Stimulated activated CD8-positive, alpha-beta memory T cell treated with anti-CD3 and anti-CD28 coated beads, Interleukin-15, amount 100 ng/mL, for 24 hours (primary cell): ENCODE results near the gene COL7A1.

Experiments
- DNase-seq: peaks from one replicate; pipeline ENCODE4 v3.0.0-alpha.2; 2020; ENCODE audit warnings: low read depth

COL7A1 gene

GRCh38 chr3:48619541-48620524, 24.7 kb upstream of the COL7A1 start:
- no peak for DNase-seq

- no peak for DNase-seq
Observed at GRCh38 chr3:48617559-48617958, 22.4 kb upstream of the COL7A1 start.

GRCh38 chr3:48614044-48614443, 18.9 kb upstream of the COL7A1 start:
- no peak for DNase-seq

- no peak for DNase-seq
Observed at GRCh38 chr3:48612309-48612708, 17.2 kb upstream of the COL7A1 start.

GRCh38 chr3:48609088-48610005, 14.2 kb upstream of the COL7A1 start, which contains the start of gene UQCRC1:
TSS of gene UQCRC1 (minus strand) at chr3:48609646. CDS start at chr3:48609620, 26 bp downstream.
- peak; percentile 87 for DNase-seq

- DNase-seq: no peak
Observed at GRCh38 chr3:48607519-48607918, 12.4 kb upstream of the COL7A1 start.

- no peak for DNase-seq
Observed at GRCh38 chr3:48601622-48601994, 6.5 kb upstream of the COL7A1 start.

GRCh38 chr3:48600711-48601621, 5.8 kb upstream of the COL7A1 start:
- no peak for DNase-seq

- DNase-seq: no peak
Observed at GRCh38 chr3:48599509-48600285, 4.6 kb upstream of the COL7A1 start.

GRCh38 chr3:48599077-48599501, 4.0 kb upstream of the COL7A1 start:
- DNase-seq: no peak

- no peak for DNase-seq
Observed at GRCh38 chr3:48598323-48599076, 3.4 kb upstream of the COL7A1 start.

GRCh38 chr3:48597408-48597800, 2.3 kb upstream of the COL7A1 start:
- DNase-seq: no peak

- no peak for DNase-seq
Observed at GRCh38 chr3:48596676-48597407, 1.7 kb upstream of the COL7A1 start.

GRCh38 chr3:48596157-48596556, 1.0 kb upstream of the COL7A1 start:
- no peak for DNase-seq

GRCh38 chr3:48595526-48596121, 495 bp upstream of the COL7A1 start:
- DNase-seq: no peak

- no peak for DNase-seq
Observed at GRCh38 chr3:48594417-48595049, 596 bp downstream of the COL7A1 start.

- DNase-seq: no peak
Observed at GRCh38 chr3:48593337-48593736, 1.8 kb downstream of the COL7A1 start.

GRCh38 chr3:48592519-48593087, 2.5 kb downstream of the COL7A1 start:
- no peak for DNase-seq
